Brain microvascular endothelial cell (primary cell): ENCODE data around the gene CD79A.

Experiments
- DNase-seq: peaks from one replicate; pipeline ENCODE4 v3.0.0-alpha.2; 2020
- H3K27ac ChIP-seq: fragments of 250-450 bp; sonication (Bioruptor Pico); 2 replicates; pipeline ENCODE4 v1.5.1; 2020; ENCODE audit warnings: mild to moderate bottlenecking, moderate library complexity
- H3K27me3 ChIP-seq: fragments of 250-450 bp; sonication (Bioruptor Pico); replicated peaks from 2 replicates; pipeline ENCODE4 v1.5.1; 2020; ENCODE audit warnings: mild to moderate bottlenecking
- H3K36me3 ChIP-seq: fragments of 250-450 bp; sonication (Bioruptor Pico); replicated peaks from 2 replicates; pipeline ENCODE4 v1.5.1; 2020; ENCODE audit warnings: mild to moderate bottlenecking
- H3K4me3 ChIP-seq: 2 replicates; pipeline ENCODE4 v1.5.1; 2011; ENCODE audit warnings: low read depth, mild to moderate bottlenecking, control low read depth, low read length, moderate library complexity
- CTCF ChIP-seq: IDR thresholded peaks from 2 replicates; pipeline ENCODE4 v1.5.1; 2011; ENCODE audit warnings: low read depth, mild to moderate bottlenecking, moderate library complexity, low read length, control low read depth, inconsistent platforms; ENCODE audit errors: missing control alignments
- in situ Hi-C: cut with HindIII; loops from 2 replicates; pipeline ENCODE4 v1.10.0; 2017; ENCODE audit warnings: low sequenced_read_pairs, low pct_ligation_motif_present

The CD79A gene

GRCh38 chr19:41910240-41910991 is 33.3 kb downstream of the CD79A start:
- Histone ChIP-seq H3K27ac (no peak overlapping the region), H3K27me3 (peaks cover 29% of the 10 kb centered on the region), H3K36me3 (peaks cover 10% of the 10 kb centered on the region), H3K4me3 (no peak overlapping the region)
- no peak for TF ChIP-seq CTCF
- in situ Hi-C loops = no loop called here
- no peak for DNase-seq

GRCh38 chr19:41910992-41911888 is 34.2 kb downstream of the CD79A start:
- DNase-seq = no peak
- Histone ChIP-seq H3K27ac (no peak overlapping the region), H3K36me3 (peaks cover 2% of the 10 kb centered on the region), H3K27me3 (peaks cover 37% of the 10 kb centered on the region), H3K4me3 (no peak overlapping the region)
- in situ Hi-C loops = no loop called here
- TF ChIP-seq CTCF = no peak

- in situ Hi-C loops = no loop called here
- Histone ChIP-seq H3K27ac (no peak overlapping the region), H3K27me3 (peaks cover 46% of the 10 kb centered on the region), H3K4me3 (no peak overlapping the region), H3K36me3 (peaks cover 2% of the 10 kb centered on the region)
- DNase-seq = no peak
- TF ChIP-seq CTCF = no peak
Measured at GRCh38 chr19:41911889-41912731, 35.0 kb downstream of the CD79A start.

- H3K27me3 ChIP-seq = peaks cover 53% of the 10 kb centered on the region
Measured at GRCh38 chr19:41912899-41913537, 35.9 kb downstream of the CD79A start.

More at GRCh38 chr19:41912899-41913537, 35.9 kb downstream of the CD79A start:
- no peak for TF ChIP-seq CTCF
- in situ Hi-C loops = no loop called here
- no peak overlapping the region for H3K4me3 ChIP-seq
- DNase-seq = no peak
- H3K27ac ChIP-seq = no peak overlapping the region
- H3K36me3 ChIP-seq = peaks cover 2% of the 10 kb centered on the region
